ENCODE data around the gene CTDP1.

- TF ChIP-seq CTCF (IDR thresholded peaks at IDR 0.05) (no peak), EP300 (IDR thresholded peaks at IDR 0.05) (no peak)
These were observed 107.4 kb downstream of the CTDP1 start for GRCh38 chr18:79786786-79787526.

All from tibial nerve (tissue), 4 donors.